ENCODE results near the gene MAPKAPK3. TPM values are rescaled to one million over a fixed set of nuclear protein-coding genes. Genes with fewer than 3 reads are reported as not detected.

Gene MAPKAPK3
- total RNA-seq, 2 experiments from 2014 or later: 204 to 205 TPM

DNA sequence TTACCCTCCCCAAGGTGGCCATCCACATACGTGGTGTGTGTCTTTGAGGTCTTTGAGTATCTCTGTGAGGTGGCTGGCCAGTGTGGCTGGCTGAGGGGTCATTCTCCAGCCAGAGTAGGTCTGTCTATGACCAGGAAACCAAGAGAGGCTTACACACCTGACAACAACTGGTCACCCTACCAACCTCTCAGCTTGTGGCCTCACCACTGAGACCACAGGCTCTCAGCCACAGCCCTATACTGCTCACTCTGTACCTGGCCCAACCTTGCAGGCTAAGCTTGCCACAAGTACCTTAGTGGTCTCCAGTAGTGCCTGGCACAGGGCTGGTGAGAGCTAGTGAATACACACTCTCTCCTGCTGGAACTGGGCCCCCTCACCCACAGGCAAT, 42.5 kb upstream of the MAPKAPK3 start:
- CTCF ChIA-PET: interaction anchor here (1.4 to 14.6 kb wide), 3 partner anchors 9 to 34 kb away, joined by 4 to 769 read pairs (median 283); partner anchors contain the start of genes CISH and MAPKAPK3
- Mint-ChIP-seq H3K9me3 (no peaks in the 10 kb centered on the region), H3K4me3 (peak overlapping the region; percentile 91), H3K36me3 (ENCODE audit: low read depth) (peaks cover 99% of the 10 kb centered on the region), H3K27ac (peak overlapping the region; percentile 93), H3K4me1 (ENCODE audit: low read depth) (peaks cover 71% of the 10 kb centered on the region), H3K27me3 (peaks cover 2% of the 10 kb centered on the region)
- ATAC-seq (no peak), DNase-seq (peak; percentile 66)
- TF ChIP-seq, protein P1, sequence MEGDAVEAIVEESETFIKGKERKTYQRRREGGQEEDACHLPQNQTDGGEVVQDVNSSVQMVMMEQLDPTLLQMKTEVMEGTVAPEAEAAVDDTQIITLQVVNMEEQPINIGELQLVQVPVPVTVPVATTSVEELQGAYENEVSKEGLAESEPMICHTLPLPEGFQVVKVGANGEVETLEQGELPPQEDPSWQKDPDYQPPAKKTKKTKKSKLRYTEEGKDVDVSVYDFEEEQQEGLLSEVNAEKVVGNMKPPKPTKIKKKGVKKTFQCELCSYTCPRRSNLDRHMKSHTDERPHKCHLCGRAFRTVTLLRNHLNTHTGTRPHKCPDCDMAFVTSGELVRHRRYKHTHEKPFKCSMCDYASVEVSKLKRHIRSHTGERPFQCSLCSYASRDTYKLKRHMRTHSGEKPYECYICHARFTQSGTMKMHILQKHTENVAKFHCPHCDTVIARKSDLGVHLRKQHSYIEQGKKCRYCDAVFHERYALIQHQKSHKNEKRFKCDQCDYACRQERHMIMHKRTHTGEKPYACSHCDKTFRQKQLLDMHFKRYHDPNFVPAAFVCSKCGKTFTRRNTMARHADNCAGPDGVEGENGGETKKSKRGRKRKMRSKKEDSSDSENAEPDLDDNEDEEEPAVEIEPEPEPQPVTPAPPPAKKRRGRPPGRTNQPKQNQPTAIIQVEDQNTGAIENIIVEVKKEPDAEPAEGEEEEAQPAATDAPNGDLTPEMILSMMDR (IDR thresholded peaks at IDR 0.05): no peak
- POLR2A ChIA-PET: interaction anchor here (0.7 to 18.9 kb wide), 6 partner anchors 8 to 815 kb away, joined by 3 to 2276 read pairs (median 32); partner anchors contain the start of genes CISH and MAPKAPK3
- intact Hi-C loops (cut with micrococcal nuclease): no loop called here

DNA sequence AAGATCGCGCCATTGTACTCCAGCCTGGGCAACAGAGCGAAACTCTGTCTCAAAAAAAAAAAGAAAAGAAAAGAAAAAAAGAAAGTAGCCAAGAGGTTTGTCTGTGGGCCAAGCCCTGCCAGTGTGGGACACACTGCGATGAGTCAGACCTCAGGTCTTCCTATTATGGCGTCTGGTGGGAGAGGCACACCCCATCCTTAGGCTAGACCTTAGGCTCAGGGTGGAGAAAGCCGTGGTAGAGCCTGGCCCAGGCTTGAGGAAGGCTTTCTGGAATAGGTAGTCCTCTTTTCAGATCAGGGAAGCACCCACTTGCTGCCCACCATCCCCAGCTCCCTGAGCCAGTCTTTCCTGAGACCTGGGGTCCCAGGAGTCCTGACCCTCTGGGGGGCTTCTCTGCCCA, 41.6 kb upstream of the MAPKAPK3 start:
- peak; percentile 14 for DNase-seq
- peak overlapping the region; percentile 91 for H3K4me3 Mint-ChIP-seq
- peaks cover 2% of the 10 kb centered on the region for H3K27me3 Mint-ChIP-seq
- intact Hi-C loops (cut with micrococcal nuclease): no loop called here
- POLR2A ChIA-PET: interaction anchor here (1.3 to 18.9 kb wide), 4 partner anchors 7 to 814 kb away, joined by 3 to 2276 read pairs (median 457); partner anchors contain the start of genes CISH and MAPKAPK3
- peaks cover 78% of the 10 kb centered on the region for H3K4me1 Mint-ChIP-seq (ENCODE audit: low read depth)
- TF ChIP-seq, protein P1 (IDR thresholded peaks at IDR 0.05): no peak
- peak overlapping the region; percentile 93 for H3K27ac Mint-ChIP-seq
- peaks cover 98% of the 10 kb centered on the region for H3K36me3 Mint-ChIP-seq (ENCODE audit: low read depth)
- CTCF ChIA-PET: interaction anchor here (1.3 to 14.6 kb wide), 4 partner anchors 8 to 33 kb away, joined by 4 to 769 read pairs (median 144); partner anchors contain the start of genes CISH and MAPKAPK3
- no peak for ATAC-seq
- no peaks in the 10 kb centered on the region for H3K9me3 Mint-ChIP-seq

DNA sequence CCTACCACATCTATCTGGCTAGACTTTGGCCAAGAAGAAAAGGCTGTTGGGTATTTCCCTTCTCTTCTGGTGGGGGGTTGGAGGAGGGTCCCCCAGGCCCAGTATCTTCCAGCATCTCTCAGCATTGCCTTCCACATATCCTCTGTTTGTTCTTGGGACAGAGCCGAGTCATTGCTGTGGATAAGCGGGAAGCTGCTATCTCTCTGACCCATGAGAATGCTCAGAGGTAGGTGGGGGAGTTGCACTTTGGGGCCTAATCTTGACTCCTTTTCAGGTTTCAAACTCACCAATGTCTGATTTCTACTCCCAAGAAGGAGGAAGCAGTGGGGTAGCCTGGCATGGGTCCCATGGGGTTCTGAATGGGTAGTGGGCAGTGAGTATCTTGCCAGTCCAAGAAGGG, 39.6 kb upstream of the MAPKAPK3 start:
- Mint-ChIP-seq H3K9me3 (no peaks in the 10 kb centered on the region), H3K4me1 (ENCODE audit: low read depth) (peaks cover 75% of the 10 kb centered on the region), H3K27me3 (peaks cover 2% of the 10 kb centered on the region), H3K4me3 (no peak overlapping the region), H3K27ac (peak overlapping the region; percentile 36), H3K36me3 (ENCODE audit: low read depth) (peaks cover 97% of the 10 kb centered on the region)
- ATAC-seq: no peak
- DNase-seq: no peak
- intact Hi-C loops (cut with micrococcal nuclease): no loop called here
- CTCF ChIA-PET: interaction anchor here (13.7 to 14.6 kb wide), 2 partner anchors 12 to 31 kb away, joined by 283 to 769 read pairs; partner anchors contain the start of genes CISH and MAPKAPK3
- POLR2A ChIA-PET: interaction anchor here (1.0 to 18.9 kb wide), 4 partner anchors 13 to 76 kb away, joined by 3 to 2276 read pairs (median 428); partner anchors contain the start of genes CISH and MAPKAPK3
- TF ChIP-seq, protein P1 (IDR thresholded peaks at IDR 0.05): no peak

- Mint-ChIP-seq H3K9me3 (no peaks in the 10 kb centered on the region), H3K27ac (peak overlapping the region; percentile 64), H3K4me1 (ENCODE audit: low read depth) (peaks cover 69% of the 10 kb centered on the region), H3K27me3 (no peaks in the 10 kb centered on the region), H3K4me3 (no peak overlapping the region), H3K36me3 (ENCODE audit: low read depth) (peaks cover 94% of the 10 kb centered on the region)
- ATAC-seq: no peak
- intact Hi-C loops (cut with micrococcal nuclease): no loop called here
- ChIA-PET CTCF (interaction anchor here (1.5 kb wide), 1 partner anchor 32 kb away, joined by 7 read pairs; the partner anchor contains the start of gene CISH), POLR2A (interaction anchor here (3.9 to 18.9 kb wide), 3 partner anchors 9 to 28 kb away, joined by 61 to 2276 read pairs (median 853); partner anchors contain the start of genes C3orf18, CISH, HEMK1 and MAPKAPK3)
- DNase-seq: peak; percentile 11
- TF ChIP-seq, protein P1 (IDR thresholded peaks at IDR 0.05): no peak
These were observed 36.1 kb upstream of the MAPKAPK3 start for GRCh38 chr3:50580683-50581458.

Measured in activated CD8-positive, alpha-beta T cell treated with anti-CD3 and anti-CD28 coated beads for 36 hours (primary cell).